SK-N-SH treated with all-trans-retinoic acid at 6 μM for 48 hours (cell line): Measurements from ENCODE around the gene HMGN1.

Experiments used
- ATAC-seq: fragments of 200-7000 bp; cut with Tn5 transposase; 3 replicates; pipeline ENCODE4 v1.9.1; 2020; ENCODE audit warnings: mild to moderate bottlenecking, moderate library complexity
- ARNTL ChIP-seq: fragments of 450-650 bp; formaldehyde crosslinking; IDR thresholded peaks from 2 replicates; pipeline ENCODE4 v1.5.0; 2020; ENCODE audit warnings: low read depth, mild to moderate bottlenecking, moderate library complexity, borderline replicate concordance
- BACH2 ChIP-seq: fragments of 250-450 bp; sonication (Bioruptor Pico); IDR thresholded peaks from 2 replicates; pipeline ENCODE4 v1.9.0; 2021; ENCODE audit warnings: mild to moderate bottlenecking, borderline replicate concordance
- CSDC2 ChIP-seq: fragments of 250-450 bp; sonication (Bioruptor Pico); IDR thresholded peaks from 2 replicates; pipeline ENCODE4 v1.5.0; 2020; ENCODE audit warnings: mild to moderate bottlenecking, moderate library complexity
- GLIS3 ChIP-seq: fragments of 250-450 bp; sonication (Bioruptor Pico); IDR thresholded peaks from 2 replicates; pipeline ENCODE4 v1.5.0; 2020; ENCODE audit warnings: mild to moderate bottlenecking, moderate library complexity
- OSR1 ChIP-seq: fragments of 250-450 bp; sonication (Bioruptor Pico); IDR thresholded peaks from 2 replicates; pipeline ENCODE4 v1.8.0; 2022; ENCODE audit warnings: moderate library complexity, mild to moderate bottlenecking, inconsistent platforms
- PPARA ChIP-seq: fragments of 250-450 bp; sonication (Bioruptor Pico); IDR thresholded peaks from 2 replicates; pipeline ENCODE4 v1.5.0; 2020; ENCODE audit warnings: mild to moderate bottlenecking, borderline replicate concordance
- RARB ChIP-seq: fragments of 250-450 bp; sonication (Bioruptor Pico); IDR thresholded peaks from 2 replicates; pipeline ENCODE4 v1.8.0; 2021; ENCODE audit warnings: mild to moderate bottlenecking, moderate library complexity
- SNAI2 ChIP-seq: fragments of 250-450 bp; sonication (Bioruptor Pico); IDR thresholded peaks from 2 replicates; pipeline ENCODE4 v1.5.0; 2020; ENCODE audit warnings: mild to moderate bottlenecking, moderate library complexity
- TOX ChIP-seq: fragments of 250-450 bp; sonication (Bioruptor Pico); IDR thresholded peaks from 2 replicates; pipeline ENCODE4 v1.8.0; 2021; ENCODE audit warnings: mild to moderate bottlenecking, moderate library complexity, borderline replicate concordance
- ZC3H10 ChIP-seq: fragments of 250-450 bp; sonication (Bioruptor Pico); IDR thresholded peaks from 2 replicates; pipeline ENCODE4 v1.5.1; 2021; ENCODE audit warnings: mild to moderate bottlenecking, moderate library complexity
- ZFP3 ChIP-seq: fragments of 250-450 bp; sonication (Bioruptor Pico); IDR thresholded peaks from 2 replicates; pipeline ENCODE4 v1.5.0; 2020; ENCODE audit warnings: mild to moderate bottlenecking, moderate library complexity
- ZFP30 ChIP-seq: fragments of 450-650 bp; formaldehyde crosslinking; IDR thresholded peaks from 2 replicates; pipeline ENCODE4 v1.5.0; 2022; ENCODE audit warnings: mild to moderate bottlenecking, moderate library complexity
- ZNF565 ChIP-seq: fragments of 450-650 bp; formaldehyde crosslinking; conservative IDR thresholded peaks from 2 replicates; pipeline ENCODE4 v1.5.0; 2020; ENCODE audit warnings: low read depth, mild to moderate bottlenecking, moderate library complexity
- ZNF70 ChIP-seq: fragments of 450-650 bp; formaldehyde crosslinking; IDR thresholded peaks from 2 replicates; pipeline ENCODE4 v1.5.0; 2020; ENCODE audit warnings: mild to moderate bottlenecking, moderate library complexity
- ZNF8 ChIP-seq: fragments of 450-650 bp; formaldehyde crosslinking; IDR thresholded peaks from 2 replicates; pipeline ENCODE4 v1.5.0; 2020; ENCODE audit warnings: mild to moderate bottlenecking, moderate library complexity
- TF ChIP-seq, protein P1 (sequence below): fragments of 250-450 bp; sonication (Bioruptor Pico); IDR thresholded peaks from 2 replicates; pipeline ENCODE4 v1.5.1; 2020; ENCODE audit warnings: low read depth, mild to moderate bottlenecking, moderate library complexity
- TF ChIP-seq, protein P2 (sequence below): fragments of 250-450 bp; sonication (Bioruptor Pico); IDR thresholded peaks from 2 replicates; pipeline ENCODE4 v1.5.0; 2020; ENCODE audit warnings: mild to moderate bottlenecking, moderate library complexity
- TF ChIP-seq, protein P3 (sequence below): fragments of 250-450 bp; sonication (Bioruptor Pico); IDR thresholded peaks from 2 replicates; pipeline ENCODE4 v1.8.0; 2020; ENCODE audit warnings: mild to moderate bottlenecking, moderate library complexity, borderline replicate concordance
- TF ChIP-seq, protein P4 (sequence below): fragments of 250-450 bp; sonication (Bioruptor Pico); IDR thresholded peaks from 2 replicates; pipeline ENCODE4 v1.8.0; 2021; ENCODE audit warnings: low read depth, mild to moderate bottlenecking, moderate library complexity, borderline replicate concordance
- TF ChIP-seq, protein P5 (sequence below): fragments of 250-450 bp; sonication (Bioruptor Pico); IDR thresholded peaks from 2 replicates; pipeline ENCODE4 v1.5.1; 2021; ENCODE audit warnings: mild to moderate bottlenecking, moderate library complexity

Gene HMGN1

DNA sequence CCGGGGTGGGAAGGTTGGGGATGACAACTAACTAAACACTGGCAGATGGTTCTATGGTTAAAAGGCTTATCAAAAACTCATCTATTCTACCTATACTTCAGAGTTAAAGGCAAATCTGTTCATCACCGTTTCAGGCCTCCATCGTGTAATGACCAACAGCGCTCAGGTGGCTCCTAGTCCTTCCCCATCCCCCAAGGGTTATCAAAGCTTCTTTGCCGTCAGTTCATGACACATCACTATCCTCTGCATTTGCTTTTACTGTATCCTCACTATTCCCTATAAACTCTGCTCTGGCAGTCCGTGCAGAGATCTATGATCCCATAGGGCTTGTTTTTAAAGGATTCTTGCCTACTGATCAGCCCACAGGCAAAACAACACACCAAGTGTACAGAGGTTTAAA is 8.2 kb downstream of the HMGN1 start:
- peak; percentile 27 for ATAC-seq
- TF ChIP-seq RARB (no peak), SNAI2 (no peak), OSR1 (CRISPR knock-in tag) (no peak), ZNF70 (no peak), PPARA (CRISPR knock-in tag) (no peak), ZFP3 (no peak), TOX (CRISPR knock-in tag) (no peak), BACH2 (CRISPR knock-in tag) (no peak), ZFP30 (CRISPR knock-in tag) (no peak), ZNF565 (CRISPR knock-in tag) (no peak), ZNF8 (CRISPR knock-in tag) (no peak), CSDC2 (no peak)
- TF ChIP-seq, protein P1, sequence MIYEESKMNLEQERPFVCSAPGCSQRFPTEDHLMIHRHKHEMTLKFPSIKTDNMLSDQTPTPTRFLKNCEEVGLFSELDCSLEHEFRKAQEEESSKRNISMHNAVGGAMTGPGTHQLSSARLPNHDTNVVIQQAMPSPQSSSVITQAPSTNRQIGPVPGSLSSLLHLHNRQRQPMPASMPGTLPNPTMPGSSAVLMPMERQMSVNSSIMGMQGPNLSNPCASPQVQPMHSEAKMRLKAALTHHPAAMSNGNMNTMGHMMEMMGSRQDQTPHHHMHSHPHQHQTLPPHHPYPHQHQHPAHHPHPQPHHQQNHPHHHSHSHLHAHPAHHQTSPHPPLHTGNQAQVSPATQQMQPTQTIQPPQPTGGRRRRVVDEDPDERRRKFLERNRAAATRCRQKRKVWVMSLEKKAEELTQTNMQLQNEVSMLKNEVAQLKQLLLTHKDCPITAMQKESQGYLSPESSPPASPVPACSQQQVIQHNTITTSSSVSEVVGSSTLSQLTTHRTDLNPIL (CRISPR knock-in tag) = no peak
- TF ChIP-seq, all 23 proteins: peak for 0

DNA sequence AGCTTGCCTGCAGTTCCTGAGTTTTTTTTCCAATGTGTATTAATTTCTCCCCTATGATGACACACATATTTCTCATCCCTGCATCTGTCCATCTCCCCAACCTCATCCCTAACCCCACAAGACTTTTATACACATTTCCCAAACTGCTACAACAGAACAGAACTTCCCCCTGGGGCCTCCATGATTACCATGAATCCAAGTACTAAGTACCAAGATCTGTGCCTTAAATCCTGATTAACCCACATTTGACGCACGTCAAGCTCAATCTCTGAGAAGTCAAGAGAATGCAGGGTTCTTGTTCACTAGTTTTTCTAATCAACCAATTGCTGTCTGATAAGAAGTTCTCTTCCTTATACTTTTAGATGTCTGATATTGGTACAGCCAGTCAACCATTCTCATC is 9.7 kb downstream of the HMGN1 start:
- ATAC-seq = 0 out of 3 replicates have a peak, but pooled peaks have one; percentile 15

DNA sequence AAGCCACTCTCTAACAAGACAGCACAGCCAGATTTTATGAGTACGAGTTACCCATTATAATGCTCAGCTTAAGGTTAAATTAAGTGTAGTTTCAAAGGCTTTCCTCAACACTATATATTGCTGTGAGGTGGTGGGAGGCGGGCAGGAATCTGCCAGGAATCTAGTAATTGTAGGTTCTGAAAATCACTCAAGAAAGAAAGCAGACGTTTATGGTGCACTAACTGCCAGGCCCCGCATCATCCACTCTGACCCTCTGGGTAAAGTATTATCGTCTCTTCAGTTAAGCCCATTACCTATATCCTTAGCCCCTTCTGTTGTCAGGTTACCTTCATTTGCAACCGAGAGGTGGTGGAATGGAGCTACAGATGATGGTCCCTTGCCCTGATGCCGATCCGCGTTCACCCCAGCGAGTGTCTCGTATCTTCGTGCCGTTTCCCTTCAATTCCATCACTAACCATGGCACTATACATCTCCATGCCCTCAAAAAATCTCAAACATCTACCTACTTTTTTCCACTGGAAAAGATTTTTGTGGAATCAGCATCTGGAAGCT is 12.4 kb downstream of the HMGN1 start:
- no peak for TF ChIP-seq GLIS3 (CRISPR knock-in tag)
- no peak for TF ChIP-seq PPARA (CRISPR knock-in tag)
- no peak for TF ChIP-seq OSR1 (CRISPR knock-in tag)
- ATAC-seq = no peak

More for the DNA sequence above, 9.7 kb downstream of the HMGN1 start:
- TF ChIP-seq, protein P2, sequence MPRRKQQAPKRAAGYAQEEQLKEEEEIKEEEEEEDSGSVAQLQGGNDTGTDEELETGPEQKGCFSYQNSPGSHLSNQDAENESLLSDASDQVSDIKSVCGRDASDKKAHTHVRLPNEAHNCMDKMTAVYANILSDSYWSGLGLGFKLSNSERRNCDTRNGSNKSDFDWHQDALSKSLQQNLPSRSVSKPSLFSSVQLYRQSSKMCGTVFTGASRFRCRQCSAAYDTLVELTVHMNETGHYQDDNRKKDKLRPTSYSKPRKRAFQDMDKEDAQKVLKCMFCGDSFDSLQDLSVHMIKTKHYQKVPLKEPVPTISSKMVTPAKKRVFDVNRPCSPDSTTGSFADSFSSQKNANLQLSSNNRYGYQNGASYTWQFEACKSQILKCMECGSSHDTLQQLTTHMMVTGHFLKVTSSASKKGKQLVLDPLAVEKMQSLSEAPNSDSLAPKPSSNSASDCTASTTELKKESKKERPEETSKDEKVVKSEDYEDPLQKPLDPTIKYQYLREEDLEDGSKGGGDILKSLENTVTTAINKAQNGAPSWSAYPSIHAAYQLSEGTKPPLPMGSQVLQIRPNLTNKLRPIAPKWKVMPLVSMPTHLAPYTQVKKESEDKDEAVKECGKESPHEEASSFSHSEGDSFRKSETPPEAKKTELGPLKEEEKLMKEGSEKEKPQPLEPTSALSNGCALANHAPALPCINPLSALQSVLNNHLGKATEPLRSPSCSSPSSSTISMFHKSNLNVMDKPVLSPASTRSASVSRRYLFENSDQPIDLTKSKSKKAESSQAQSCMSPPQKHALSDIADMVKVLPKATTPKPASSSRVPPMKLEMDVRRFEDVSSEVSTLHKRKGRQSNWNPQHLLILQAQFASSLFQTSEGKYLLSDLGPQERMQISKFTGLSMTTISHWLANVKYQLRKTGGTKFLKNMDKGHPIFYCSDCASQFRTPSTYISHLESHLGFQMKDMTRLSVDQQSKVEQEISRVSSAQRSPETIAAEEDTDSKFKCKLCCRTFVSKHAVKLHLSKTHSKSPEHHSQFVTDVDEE (CRISPR knock-in tag) = no peak
- TF ChIP-seq, protein P3, sequence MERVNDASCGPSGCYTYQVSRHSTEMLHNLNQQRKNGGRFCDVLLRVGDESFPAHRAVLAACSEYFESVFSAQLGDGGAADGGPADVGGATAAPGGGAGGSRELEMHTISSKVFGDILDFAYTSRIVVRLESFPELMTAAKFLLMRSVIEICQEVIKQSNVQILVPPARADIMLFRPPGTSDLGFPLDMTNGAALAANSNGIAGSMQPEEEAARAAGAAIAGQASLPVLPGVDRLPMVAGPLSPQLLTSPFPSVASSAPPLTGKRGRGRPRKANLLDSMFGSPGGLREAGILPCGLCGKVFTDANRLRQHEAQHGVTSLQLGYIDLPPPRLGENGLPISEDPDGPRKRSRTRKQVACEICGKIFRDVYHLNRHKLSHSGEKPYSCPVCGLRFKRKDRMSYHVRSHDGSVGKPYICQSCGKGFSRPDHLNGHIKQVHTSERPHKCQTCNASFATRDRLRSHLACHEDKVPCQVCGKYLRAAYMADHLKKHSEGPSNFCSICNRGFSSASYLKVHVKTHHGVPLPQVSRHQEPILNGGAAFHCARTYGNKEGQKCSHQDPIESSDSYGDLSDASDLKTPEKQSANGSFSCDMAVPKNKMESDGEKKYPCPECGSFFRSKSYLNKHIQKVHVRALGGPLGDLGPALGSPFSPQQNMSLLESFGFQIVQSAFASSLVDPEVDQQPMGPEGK (CRISPR knock-in tag) = no peak
- TF ChIP-seq ZNF8 (CRISPR knock-in tag) = no peak
- TF ChIP-seq GLIS3 (CRISPR knock-in tag) = no peak
- no peak for TF ChIP-seq RARB
- no peak for TF ChIP-seq SNAI2
- TF ChIP-seq TOX (CRISPR knock-in tag) = no peak

DNA sequence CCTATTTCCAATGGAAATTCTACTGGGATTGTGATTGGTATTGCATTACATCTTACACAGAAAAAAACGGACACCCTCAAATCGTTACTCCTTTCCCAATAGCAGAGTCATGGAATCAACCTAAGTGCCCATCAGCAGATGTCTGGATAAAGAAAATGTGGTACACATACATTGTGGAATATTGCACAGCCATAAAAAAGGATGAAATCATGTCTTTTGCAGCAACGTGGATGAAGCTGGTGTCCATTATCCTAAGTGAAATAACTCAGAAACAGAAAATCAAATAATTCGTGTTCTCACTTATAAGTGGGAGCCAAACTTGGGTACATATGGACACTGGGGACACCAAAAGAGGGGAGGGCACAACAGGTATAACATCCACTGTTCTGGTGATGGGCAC is 14.3 kb downstream of the HMGN1 start:
- ATAC-seq = no peak
- TF ChIP-seq OSR1 (CRISPR knock-in tag) = no peak
- TF ChIP-seq ZNF8 (CRISPR knock-in tag) = no peak
- TF ChIP-seq, protein P4, sequence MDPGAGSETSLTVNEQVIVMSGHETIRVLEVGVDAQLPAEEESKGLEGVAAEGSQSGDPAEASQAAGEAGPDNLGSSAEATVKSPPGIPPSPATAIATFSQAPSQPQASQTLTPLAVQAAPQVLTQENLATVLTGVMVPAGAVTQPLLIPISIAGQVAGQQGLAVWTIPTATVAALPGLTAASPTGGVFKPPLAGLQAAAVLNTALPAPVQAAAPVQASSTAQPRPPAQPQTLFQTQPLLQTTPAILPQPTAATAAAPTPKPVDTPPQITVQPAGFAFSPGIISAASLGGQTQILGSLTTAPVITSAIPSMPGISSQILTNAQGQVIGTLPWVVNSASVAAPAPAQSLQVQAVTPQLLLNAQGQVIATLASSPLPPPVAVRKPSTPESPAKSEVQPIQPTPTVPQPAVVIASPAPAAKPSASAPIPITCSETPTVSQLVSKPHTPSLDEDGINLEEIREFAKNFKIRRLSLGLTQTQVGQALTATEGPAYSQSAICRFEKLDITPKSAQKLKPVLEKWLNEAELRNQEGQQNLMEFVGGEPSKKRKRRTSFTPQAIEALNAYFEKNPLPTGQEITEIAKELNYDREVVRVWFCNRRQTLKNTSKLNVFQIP (CRISPR knock-in tag) = no peak
- no peak for TF ChIP-seq ZFP3
- no peak for TF ChIP-seq RARB
- TF ChIP-seq BACH2 (CRISPR knock-in tag) = no peak
- TF ChIP-seq SNAI2 = no peak
- TF ChIP-seq, protein P5, sequence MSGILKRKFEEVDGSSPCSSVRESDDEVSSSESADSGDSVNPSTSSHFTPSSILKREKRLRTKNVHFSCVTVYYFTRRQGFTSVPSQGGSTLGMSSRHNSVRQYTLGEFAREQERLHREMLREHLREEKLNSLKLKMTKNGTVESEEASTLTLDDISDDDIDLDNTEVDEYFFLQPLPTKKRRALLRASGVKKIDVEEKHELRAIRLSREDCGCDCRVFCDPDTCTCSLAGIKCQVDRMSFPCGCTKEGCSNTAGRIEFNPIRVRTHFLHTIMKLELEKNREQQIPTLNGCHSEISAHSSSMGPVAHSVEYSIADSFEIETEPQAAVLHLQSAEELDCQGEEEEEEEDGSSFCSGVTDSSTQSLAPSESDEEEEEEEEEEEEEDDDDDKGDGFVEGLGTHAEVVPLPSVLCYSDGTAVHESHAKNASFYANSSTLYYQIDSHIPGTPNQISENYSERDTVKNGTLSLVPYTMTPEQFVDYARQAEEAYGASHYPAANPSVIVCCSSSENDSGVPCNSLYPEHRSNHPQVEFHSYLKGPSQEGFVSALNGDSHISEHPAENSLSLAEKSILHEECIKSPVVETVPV = no peak
- TF ChIP-seq ARNTL (CRISPR knock-in tag) = no peak
- TF ChIP-seq ZC3H10 (CRISPR knock-in tag) = no peak
- TF ChIP-seq, protein P3 (CRISPR knock-in tag) = no peak
- TF ChIP-seq, protein P2 (CRISPR knock-in tag) = no peak
